Measurements from ENCODE around the gene HID1. TPM values are rescaled to one million over a fixed set of nuclear protein-coding genes. Genes with fewer than 3 reads are reported as not detected.

The HID1 gene
- total RNA-seq, 1 donor, result 4.3 TPM

DNA sequence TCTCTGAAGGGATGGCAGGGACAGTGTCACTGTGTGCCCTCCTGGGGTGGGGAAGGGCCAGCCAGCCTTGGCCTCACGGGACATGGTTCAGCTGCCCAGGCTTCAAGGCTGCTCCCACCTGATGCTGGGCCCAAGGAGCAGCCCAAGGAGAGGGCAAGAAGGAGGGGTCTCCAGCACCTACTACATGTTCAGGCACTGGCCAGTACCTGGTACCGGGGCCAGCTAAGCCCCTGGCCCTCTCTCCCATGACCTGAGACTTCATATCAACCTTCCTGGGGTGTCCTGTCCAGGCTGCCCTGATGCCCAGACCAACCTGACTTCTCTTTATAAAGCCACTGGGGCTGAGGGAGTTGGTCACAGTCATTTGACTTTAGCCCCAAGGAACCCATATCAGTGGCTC is 50.8 kb downstream of the HID1 start:
- no peak for DNase-seq (ENCODE audit: low read depth)
- TF ChIP-seq, protein P1, sequence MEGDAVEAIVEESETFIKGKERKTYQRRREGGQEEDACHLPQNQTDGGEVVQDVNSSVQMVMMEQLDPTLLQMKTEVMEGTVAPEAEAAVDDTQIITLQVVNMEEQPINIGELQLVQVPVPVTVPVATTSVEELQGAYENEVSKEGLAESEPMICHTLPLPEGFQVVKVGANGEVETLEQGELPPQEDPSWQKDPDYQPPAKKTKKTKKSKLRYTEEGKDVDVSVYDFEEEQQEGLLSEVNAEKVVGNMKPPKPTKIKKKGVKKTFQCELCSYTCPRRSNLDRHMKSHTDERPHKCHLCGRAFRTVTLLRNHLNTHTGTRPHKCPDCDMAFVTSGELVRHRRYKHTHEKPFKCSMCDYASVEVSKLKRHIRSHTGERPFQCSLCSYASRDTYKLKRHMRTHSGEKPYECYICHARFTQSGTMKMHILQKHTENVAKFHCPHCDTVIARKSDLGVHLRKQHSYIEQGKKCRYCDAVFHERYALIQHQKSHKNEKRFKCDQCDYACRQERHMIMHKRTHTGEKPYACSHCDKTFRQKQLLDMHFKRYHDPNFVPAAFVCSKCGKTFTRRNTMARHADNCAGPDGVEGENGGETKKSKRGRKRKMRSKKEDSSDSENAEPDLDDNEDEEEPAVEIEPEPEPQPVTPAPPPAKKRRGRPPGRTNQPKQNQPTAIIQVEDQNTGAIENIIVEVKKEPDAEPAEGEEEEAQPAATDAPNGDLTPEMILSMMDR (IDR thresholded peaks at IDR 0.05; ENCODE audit: insufficient read depth, low read depth, low read length), result no peak
- no peak overlapping the region for H3K4me3 ChIP-seq (ENCODE audit: low read depth, low read length)

DNA sequence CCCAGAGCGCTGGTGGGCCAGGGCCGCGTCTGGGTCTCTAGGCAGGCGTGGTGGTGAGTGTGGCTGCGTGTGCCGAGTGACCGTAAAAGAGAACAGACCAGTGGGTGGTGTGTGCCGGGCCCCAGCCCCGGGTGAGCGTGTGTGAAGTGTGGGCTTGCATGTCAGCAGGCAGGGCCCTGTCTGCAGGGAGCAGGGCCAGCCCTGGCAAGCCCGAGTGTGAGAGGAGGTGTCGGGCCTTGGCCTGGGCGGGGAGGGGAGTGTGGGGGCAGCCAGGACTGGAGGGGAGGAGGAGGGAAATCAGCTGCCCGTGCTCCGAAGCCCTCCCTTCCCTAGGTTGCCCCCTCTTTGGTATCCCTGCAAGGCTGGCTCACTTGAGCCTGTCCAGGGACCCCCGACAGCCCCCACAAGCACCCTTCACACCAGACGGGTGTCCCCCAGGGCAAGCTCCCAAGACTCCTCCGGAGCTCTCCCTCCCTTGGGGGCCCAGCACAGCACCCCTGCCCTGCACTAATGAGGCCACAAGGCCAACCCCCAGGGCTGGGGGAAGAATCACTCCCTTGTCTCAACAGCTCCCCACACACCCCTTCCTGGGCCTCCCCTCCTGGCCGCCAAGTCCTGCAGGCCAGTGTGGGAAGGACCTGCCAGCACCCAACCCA is 51.4 kb downstream of the HID1 start:
- DNase-seq (ENCODE audit: low read depth), result no peak
- TF ChIP-seq, protein P1 (IDR thresholded peaks at IDR 0.05; ENCODE audit: insufficient read depth, low read depth, low read length), result no peak
- H3K4me3 ChIP-seq (ENCODE audit: low read depth, low read length), result no peak overlapping the region

DNA sequence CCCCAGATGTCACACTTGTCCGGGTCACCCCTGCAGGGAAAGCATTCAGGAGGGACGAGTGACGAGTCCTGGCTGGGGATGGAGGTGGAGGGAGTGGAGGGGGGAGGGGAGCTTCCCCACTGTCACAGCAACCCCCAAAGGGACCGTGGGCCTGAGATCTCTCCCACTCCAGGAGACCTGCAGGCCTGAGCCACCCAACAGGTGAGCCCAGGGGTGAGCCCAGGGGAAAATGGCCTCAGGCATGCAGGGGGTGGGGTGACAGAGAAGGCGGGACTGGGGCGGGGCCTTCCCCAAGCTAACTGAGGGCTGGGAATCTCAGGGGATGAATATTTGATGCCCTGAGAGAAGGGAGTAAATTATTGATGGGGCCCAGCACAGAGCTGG is 51.9 kb downstream of the HID1 start:
- DNase-seq (ENCODE audit: low read depth), result no peak
- TF ChIP-seq, protein P1 (IDR thresholded peaks at IDR 0.05; ENCODE audit: insufficient read depth, low read depth, low read length), result no peak
- H3K4me3 ChIP-seq (ENCODE audit: low read depth, low read length), result no peak overlapping the region

DNA sequence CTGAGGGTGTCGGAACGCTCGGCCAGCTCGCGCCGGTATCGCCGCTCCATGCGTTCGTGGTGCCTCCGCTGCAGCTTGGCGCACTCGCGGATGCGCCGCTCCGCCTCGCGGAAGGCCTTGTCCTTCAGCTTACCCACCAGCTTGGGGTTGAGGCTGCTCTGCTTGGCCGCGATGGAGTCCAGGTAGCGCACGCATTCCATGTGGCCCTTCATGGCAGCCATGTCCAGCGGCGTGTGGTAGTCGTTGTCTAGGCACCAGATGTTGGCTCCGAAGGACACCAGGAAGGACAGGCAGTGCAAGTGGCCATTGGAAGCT is 52.3 kb downstream of the HID1 start:
- no peak for DNase-seq (ENCODE audit: low read depth)
- no peak overlapping the region for H3K4me3 ChIP-seq (ENCODE audit: low read depth, low read length)
- TF ChIP-seq, protein P1 (IDR thresholded peaks at IDR 0.05; ENCODE audit: insufficient read depth, low read depth, low read length), result no peak

DNA sequence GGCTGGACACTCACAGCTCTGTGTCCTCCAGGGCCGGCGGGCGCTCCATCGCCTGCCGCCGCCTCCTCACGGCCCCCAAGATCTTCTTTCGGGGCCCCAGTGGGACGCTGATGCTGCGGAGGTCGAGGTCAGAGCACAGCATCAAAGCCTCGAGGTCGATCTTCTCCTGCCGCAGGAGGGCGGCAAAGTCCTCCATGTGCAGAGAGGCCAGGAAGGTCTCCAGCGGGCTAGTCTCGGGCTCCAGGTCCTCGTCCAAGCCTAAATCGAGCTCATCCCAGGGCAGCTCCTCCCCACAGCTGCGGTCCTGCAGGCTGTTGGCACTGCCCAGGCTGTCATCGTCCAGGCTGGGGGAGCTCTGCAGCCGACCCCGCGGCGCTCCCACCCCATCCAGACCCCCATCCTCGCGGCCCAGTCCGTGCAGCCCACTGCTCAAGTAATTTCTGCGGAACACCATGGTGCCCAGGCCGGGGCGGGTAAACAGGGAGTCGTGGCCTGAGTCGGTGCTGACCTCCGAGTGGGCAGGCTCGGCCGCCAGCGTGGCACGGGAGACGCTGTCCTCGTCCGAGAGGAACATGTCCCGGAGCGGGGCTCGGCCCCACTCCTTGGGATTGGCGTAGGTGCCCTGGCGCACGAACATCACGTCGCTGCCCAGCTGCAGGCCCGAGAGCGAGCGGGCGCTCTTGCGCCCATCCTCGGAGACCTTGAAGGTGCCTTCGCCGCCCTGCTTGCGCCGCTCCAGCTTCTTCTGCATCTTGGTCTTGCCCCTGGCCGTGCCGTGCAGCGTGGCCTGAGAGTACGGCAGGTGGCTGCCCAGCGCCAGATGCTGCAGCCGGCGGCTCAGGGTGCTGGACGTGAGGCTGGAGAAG is 52.9 kb downstream of the HID1 start:
- DNase-seq (ENCODE audit: low read depth), result no peak
- H3K4me3 ChIP-seq (ENCODE audit: low read depth, low read length), result no peak overlapping the region
- TF ChIP-seq, protein P1 (IDR thresholded peaks at IDR 0.05; ENCODE audit: insufficient read depth, low read depth, low read length), result peak; percentile 28

DNA sequence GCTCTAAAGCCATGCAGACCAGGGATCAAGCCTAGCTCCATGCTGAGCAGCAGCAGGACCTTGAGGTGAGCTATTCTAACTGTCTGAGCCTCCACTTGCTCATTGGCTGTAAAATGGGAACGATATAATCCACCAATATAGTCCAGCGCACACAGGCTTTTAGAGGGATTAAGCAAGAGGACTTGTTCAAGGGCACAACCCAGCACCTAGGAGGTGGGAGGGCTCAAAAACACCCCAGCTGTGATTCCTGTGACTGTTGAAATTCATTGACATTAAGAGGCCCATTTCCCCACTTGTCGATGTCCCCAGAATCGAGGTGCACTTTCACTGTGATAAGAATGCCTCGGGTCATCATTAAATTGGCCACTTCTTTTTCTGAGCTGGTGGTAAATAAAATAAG is 53.7 kb downstream of the HID1 start:
- no peak overlapping the region for H3K4me3 ChIP-seq (ENCODE audit: low read depth, low read length)
- TF ChIP-seq, protein P1 (IDR thresholded peaks at IDR 0.05; ENCODE audit: insufficient read depth, low read depth, low read length), result no peak
- no peak for DNase-seq (ENCODE audit: low read depth)
